GM18519 (cell line): ENCODE data around the gene AMZ1.
"Not testable (repeated sequence)": the region's sequence is repeated elsewhere in the genome, so short reads cannot be mapped to it uniquely, and the experiment has no call there.

Experiments used
- ATAC-seq: cut with Tn5 transposase; IDR thresholded peaks from one replicate; pipeline ENCODE4 v1.9.1; 2021; ENCODE audit warnings: mild to moderate bottlenecking, moderate library complexity; ENCODE audit not compliant: unreplicated experiment, low FRiP score

The AMZ1 gene

DNA sequence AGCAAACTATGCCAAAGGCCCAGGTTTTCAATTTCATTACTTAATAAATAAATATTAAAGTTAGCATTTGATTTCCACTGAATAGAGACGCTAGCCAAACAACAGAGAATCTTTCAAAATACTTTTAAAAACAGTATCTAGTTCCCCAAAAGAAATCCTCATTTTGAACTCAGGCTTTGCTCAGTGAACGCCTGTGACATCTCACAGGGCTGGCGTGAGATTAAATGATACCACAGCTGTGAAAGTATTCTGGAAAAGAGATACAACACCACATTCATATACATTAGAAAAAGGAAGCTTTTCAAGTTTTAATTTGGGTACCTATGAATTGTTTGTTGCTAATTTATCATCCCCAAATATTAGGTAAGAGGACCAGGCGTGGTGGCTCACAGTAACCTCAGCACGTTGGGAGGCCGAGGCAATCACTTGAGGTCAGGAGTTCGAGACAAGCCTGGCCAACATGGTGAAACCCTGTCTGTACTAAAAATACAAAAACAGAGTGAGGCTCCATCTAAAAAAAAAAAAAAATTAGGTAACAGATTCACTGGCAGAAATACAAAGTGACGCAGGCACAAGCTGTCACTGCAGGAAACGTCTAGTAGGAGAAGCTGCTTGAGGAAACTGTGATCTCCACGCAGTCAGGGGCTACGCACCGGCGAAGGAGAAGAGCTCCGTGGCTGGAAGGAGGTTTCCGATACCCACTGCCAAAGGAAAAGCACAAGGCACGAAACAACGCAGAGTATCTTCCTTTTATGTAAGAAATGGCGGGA is 50.0 kb downstream of the AMZ1 start:
- no peak for ATAC-seq

DNA sequence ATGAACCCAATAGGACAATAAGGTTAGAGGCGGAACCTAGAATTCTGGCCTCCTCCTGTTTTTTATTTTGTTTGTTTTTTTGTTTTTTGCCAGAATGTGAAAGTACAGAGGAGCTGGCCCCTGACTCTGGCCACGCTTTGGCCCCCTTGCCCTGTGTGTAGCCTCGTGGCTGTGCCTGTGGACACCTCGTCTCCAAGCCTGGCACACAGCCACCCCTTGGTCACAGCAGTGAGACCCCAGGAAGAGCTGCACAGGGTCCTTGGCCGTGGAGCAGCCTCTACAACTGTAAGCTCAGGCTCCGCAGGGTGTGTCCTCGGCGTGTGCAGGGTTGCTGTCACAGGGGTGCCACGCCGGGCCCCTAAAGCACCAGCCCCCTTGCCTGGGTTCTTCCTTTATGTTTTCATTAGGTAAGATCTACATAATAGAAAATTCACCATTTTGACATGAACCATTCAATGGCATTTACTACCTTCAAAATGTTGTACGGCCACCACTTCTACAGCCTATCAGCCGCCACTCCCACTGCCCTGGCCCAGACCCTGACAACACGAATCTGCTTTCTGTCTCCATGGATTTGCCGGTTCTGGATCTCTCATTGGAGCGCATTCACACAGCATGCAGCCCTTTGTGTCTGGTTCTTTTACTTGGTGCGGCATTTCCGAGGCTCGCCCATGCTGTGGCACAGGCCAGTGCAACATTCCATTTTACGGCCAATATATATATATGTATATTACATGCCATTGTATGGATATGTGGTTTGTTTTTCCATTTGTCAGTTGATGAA is 51.0 kb downstream of the AMZ1 start:
- no peak for ATAC-seq

DNA sequence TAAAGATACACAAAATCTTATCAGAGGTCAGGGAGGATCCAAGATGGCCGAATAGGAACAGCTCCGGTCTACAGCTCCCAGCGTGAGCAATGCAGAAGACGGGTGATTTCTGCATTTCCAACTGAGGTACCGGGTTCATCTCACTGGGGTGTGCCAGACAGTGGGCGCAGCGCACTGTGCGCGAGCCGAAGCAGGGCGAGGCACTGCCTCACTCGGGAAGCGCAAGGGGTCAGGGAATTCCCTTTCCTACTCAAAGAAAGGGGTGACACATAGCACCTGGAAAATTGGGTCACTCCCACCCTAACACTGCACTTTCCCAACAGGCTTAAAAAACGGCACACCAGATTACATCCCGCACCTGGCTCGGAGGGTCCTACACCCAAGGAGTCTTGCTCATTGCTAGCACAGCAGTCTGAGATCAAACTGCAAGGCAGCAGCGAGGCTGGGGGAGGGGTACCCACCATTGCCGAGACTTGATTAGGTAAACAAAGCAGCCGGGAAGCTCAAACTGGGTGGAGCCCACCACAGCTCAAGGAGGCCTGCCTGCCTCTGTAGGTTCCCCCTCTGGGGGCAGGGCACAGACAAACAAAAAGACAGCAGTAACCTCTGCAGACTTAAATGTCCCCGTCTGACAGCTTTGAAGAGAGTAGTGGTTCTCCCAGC is 55.7 kb downstream of the AMZ1 start:
- ATAC-seq: not testable (repeated sequence)

DNA sequence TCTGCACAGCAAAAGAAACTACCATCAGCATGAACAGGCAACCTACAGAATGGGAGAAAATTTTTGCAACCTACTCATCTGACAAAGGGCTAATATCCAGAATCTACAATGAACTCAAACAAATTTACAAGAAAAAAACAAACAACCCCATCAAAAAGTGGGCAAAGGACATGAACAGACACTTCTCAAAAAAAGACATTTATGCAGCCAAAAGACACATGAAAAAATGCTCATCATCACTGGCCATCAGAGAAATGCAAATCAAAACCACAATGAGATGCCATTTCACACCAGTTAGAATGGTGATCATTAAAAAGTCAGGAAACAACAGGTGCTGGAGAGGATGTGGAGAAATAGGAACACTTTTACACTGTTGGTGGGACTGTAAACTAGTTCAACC is 60.7 kb downstream of the AMZ1 start:
- not testable (repeated sequence) for ATAC-seq

DNA sequence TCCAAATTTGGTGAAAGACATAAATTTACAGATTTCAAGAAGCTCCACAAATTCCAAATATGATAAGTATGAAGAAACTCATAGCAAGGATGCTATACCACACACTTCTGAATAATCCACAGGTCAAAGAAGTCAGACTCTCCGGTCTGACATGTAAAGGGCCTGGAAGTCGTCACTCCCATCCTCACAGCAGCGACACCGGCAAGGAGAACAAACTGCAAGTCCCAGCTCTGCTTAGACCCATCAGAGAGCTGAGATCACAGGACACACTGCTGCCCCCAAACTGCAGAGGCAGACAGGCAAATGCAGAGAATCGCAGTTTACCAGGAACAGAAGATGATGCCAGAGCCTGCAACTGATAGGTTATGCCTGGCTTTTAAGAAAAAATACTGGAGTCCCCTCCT is 62.0 kb downstream of the AMZ1 start:
- ATAC-seq: no peak

DNA sequence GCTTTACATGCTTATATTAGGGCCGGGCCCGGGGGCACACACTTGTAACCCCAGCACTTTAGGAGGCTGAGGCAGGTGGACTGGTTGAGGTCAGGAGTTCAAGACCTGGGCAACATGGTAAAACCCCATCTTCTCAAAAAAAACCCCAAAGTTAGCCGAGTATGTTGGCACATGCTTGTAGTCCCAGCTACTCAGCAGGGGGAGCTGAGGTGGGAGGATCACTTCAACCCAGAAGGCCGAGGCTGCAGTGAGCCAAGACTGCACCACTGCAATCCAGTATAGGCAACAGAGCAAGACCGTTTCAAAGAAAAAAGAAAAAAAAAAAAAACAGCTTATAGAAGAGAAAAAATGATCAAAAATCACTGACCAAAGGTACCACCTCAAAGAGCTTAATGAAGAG is 63.1 kb downstream of the AMZ1 start:
- ATAC-seq: no peak

DNA sequence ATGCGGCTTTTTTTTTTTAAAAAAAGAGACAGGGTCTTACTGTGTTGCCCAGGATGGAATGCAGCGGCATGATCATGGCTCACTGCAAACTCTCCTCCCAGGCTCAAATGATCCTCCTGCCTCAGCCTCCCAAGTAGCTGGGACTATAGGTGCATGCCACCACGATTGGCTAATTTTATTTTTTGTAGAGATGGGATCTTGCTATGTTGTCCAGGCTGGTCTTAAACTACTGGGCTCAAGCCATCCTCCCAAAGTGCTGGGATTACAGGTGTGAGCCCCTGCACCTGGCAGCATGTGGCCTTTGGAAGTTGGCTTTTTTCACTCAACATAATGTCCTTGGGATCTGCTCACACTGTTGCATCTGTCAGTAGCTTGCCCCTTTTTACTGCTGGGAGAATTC is 65.1 kb downstream of the AMZ1 start:
- no peak for ATAC-seq

DNA sequence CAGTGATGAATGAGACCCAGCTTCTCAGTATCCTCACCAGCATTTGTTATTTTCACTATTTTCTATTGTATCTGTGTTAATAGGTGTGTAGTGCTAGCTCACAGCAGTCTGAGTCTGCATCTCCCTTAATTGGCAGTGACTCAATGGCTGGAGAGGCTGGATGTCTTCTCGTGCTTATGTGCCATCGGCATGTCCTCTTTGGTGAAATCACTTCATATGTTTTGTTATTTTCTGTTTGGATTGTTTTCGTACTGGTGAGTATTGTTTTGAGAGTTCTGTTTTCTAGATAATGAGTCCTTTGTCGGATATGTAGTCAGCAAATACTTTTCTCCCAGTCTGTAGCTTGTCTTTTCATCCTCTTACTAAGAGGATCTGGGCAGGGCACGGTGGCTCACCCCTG is 66.1 kb downstream of the AMZ1 start:
- no peak for ATAC-seq

DNA sequence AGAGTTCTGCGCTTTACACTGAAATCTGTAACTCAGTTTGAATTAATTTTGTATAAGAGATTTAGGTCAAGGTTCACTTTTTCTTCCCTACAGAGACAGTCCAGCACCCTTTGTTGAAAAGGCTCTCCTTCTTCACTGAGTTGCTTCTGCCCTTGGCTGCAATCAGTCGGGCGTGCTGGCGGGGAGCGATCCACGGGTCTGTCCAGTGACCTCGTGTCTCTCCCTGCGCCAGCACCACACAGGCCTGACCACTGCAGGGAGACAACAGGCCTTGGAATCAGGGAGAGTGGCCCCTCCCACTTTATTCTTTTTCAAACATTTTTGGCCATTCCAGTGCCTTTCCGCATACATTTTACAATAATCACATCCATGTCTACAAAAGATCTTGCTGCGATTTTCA is 66.9 kb downstream of the AMZ1 start:
- ATAC-seq: no peak

DNA sequence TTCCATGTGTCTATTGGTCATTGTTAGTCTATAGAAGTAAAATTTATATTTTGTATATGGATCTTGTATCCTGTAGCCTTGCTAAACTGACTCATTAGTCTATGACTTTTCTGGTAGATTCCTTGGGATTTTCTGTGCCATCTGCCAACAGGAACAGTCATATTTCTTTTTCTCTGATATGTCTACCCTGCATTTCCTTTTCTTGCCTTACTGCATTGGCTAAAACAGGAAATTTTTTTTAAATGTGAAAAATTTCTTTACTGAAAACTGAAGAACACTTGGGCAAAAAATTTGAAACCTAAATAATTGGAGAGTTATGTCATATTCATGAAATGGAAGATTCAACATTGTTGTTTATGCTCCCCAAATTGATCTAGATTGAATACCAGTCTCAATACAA is 67.5 kb downstream of the AMZ1 start:
- no peak for ATAC-seq

DNA sequence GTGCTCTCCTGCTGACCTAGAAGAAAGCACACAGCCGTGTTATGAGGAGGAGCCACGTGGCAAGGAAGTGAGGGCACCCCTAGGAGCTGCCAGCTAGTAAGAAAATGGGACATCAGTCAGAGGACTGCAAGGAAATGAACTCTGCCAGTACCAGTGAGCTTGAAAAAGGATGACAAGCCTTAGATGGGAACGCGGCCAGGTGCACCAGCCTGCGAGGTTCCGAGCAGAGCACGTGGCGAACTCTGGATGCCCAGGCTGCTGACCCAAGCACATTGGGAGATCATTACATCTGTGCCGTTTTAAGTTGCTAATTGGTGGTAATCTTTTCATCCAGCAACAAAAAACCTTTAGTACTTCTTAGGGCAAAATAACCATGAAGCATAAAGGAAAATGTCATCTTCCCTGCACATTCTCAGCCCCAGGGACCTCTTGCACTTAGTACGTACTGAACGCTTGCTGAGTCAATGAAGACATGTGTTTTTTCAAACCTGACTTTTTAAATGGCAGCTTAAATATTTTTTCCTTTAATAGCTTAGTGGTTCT is 69.4 kb downstream of the AMZ1 start:
- ATAC-seq: peak; percentile 10

DNA sequence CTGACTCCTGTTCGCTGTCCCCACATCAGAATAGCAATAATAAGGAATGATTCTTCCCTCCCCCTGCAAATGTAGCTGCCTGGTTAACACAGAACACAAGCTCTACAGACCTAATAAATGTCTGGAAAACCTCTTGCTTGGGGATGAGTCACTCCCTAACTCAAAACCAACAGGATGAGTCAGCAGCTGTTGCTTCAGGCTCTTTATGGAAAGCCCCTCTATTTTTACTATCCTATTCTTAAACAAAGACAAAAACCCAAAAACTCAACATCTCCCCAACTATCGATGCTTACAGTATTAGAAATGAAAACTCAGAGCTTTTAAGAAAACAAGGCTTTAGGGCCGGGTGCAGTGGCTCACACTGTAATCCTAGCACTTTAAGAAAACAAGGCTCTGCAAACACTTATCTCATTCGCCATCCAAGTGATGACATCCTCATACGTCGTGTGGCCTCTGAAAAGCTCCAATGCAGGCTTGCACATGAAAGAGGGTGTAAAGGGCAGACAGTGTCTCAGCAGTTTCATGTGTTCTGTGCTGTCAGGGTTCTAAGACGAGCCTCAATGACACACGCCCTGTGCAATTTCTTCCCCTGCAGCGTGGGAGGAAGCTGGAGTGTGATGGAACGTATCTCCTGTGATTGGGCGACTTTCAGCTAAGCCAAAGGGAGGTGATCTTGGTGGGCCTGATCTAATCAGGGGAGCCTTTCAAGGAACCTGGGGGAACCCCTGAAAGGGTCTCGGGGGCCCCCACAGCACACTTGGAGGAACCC is 70.1 kb downstream of the AMZ1 start:
- ATAC-seq: peak; percentile 79

DNA sequence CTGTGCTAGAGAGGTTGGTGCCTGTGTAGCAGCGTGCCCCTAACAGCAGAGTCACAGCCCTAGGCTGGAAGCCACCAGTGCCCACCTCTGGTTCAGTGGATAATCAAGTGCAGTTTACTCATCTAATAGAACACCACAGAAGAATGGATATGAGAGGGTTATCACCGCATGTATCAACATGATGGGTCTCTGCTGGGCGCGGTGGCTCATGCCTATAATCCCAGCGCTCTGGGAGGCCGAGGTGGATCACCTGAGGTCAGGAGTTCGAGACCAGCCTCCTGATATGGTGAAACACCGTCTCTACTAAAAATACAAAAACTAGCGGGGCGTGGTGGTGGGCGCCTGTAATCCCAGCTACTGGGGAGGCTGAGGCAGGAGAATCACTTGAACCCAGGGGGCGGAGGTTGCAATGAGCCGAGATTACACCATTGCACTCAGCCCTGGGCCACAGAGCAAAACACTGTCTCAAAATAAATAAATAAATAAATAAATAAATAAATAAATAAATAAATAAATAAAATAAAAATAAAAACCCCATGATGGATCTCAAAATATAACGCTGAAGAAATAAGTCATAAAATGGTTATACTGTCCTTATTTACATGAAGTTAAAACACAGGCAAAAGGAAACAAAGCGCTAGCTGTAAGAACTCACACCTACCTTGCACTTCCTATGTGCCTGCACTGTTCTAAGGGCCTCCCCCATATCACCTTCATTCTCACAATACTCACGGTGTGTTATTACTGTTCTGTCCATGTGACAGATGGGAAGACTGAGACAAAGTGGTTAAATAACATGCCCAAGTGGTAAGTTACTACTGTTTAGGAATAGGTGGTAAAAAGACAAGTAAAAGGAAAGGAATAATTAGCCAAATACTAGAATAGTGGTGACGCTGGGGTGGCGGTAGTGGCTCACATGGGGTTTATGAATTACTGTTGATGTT is 70.9 kb downstream of the AMZ1 start:
- ATAC-seq: no peak

DNA sequence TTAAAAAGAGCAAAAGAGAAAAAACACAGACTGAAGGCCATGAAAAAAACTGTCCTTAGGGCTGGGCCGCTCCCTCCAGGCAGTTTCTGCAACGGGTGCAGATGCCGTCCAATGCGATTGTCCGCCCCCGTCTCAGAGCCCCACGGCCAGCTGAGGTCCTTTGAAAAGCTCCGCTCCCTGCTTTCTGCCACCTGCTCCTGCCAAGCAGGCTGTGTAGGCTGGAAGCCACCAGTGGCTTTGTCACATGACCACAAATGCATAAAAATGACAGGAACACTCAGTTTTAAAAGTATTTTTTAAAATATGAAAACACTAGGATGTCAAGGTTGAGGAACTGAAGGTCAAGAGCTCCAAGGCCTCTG is 71.7 kb downstream of the AMZ1 start:
- ATAC-seq: no peak

DNA sequence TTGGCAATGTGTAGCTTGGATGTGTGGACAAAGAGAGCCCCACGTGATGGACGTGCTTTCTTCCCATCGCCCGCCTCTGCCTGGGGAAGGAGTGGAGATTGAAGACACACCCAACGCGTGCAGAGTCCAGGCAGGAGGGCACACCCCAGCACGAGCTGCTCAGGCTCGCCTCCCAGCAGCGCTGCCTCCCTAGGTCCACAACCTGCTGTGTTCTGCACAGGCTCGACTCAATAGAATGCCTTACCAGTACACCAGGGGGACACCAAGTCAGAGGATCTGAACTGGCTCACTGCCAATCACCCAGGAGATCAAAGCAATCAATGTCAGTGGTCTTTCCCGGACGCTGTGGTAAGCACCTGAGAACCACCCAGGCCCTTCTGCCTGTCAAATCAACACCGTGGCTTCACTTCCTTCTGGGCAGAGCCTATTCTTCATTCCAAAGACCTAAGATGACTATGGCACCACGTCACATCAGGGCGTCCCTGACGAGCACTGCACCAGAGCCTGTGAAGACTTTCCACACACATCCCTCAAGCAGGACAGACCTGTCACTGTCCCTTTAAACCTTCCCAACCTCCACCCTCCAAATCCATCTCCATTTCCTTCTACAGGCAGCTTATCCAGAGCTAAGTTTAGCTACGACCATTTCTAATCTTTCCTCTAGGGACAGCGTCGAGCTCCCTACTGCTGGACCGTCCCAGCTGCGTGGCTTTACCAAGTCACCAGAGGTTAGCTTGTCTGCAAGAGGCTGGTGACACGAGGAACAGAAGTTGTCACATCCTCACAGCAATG is 72.3 kb downstream of the AMZ1 start:
- ATAC-seq: no peak

DNA sequence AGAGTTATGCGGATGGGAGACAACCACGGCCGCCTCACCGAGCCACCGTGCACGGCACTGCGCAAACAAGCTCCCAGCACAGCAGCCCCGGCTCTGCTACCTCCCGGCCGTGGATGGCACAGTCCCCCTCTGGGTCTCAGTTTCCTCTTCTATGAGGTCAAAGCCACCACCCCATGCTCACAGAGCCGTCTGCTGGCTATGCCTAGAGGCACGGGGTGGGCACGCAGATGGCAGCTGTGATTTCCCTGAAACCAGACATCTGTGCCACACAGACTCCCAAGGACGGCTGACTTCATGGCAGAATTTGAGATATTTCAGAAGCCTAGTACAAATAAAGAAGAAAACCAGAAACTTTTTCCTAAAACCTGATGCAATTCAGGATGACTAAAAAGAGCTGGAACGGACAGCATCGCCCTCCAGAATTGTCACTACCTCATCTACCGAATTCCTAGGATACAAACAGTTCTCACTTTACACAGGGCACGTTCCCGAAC is 73.2 kb downstream of the AMZ1 start:
- ATAC-seq: no peak

DNA sequence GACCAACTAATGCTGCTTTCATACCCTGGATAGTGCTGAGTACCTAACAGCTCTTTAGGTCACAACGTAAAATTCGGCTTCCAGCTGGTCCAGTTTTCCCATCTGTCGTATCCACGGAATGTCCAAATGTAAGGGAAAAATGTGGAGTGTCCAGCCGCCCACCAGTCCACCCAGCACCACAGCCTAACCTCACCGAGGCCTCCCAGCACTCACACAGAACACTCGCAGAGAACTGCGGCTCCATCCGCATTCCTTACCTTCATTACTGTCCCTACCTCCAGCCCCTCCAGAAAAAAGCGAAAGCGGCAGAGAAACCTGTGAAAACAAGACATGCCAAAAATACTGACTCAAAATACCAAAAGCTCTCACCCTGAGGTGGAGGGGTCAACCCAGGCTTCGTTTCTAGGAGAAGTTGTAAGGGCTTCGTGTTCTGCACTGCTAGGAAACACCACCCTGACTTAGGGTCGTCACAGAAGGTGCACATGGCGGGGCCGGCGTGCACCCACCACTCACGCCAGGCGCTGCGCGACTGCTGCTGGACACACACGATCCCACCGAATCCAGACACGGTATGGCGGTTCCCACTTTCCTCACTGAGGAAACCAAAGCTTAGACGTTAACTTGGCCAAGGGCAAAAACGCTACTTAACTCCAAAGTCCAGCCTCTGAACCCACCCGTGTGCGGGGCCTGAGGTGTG is 73.9 kb downstream of the AMZ1 start:
- no peak for ATAC-seq

DNA sequence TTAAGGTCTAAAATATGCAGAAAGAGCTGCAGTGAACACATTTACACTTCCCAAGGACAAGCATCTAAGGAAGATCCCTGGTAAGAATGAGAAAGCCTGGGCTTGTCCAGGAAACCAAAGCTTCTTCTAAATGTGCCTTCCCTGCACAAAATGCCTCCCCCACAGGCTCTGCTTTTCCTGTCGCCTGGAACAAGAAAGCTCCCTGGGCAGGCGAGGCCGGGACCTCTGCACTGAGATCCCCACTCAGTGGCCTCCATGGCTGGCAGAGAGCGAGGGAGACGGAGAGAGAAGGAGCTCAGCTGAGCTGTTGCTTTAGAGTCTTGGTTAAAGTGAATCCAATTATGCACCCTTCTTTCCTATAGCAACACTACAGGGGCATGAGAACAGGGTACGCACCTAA is 75.6 kb downstream of the AMZ1 start:
- ATAC-seq: no peak
